ENCODE results near the gene CMIP.

DNA sequence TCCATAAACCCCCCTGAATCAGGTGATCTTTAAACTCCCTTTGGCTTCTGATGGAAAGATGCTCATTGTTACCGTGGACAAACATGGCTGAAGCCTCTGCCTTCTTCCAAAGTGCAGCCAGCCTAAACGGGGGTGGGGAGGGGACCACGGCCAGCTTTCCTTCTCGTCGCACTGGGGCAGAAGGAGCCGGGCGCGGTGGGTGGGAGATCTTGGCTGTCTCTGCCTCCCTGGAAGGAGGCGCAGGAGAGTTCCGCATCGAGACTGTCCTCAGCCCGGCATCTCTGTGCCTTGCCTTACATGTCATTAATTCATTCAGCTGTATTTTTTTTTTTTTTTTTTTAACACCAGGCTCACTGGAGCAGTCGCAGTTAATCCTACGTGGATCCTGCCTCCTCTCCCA, 171.2 kb downstream of the CMIP start:
- TF ChIP-seq, protein P1, sequence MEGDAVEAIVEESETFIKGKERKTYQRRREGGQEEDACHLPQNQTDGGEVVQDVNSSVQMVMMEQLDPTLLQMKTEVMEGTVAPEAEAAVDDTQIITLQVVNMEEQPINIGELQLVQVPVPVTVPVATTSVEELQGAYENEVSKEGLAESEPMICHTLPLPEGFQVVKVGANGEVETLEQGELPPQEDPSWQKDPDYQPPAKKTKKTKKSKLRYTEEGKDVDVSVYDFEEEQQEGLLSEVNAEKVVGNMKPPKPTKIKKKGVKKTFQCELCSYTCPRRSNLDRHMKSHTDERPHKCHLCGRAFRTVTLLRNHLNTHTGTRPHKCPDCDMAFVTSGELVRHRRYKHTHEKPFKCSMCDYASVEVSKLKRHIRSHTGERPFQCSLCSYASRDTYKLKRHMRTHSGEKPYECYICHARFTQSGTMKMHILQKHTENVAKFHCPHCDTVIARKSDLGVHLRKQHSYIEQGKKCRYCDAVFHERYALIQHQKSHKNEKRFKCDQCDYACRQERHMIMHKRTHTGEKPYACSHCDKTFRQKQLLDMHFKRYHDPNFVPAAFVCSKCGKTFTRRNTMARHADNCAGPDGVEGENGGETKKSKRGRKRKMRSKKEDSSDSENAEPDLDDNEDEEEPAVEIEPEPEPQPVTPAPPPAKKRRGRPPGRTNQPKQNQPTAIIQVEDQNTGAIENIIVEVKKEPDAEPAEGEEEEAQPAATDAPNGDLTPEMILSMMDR (IDR thresholded peaks at IDR 0.05): no peak
- TF ChIP-seq POLR2A (IDR thresholded peaks at IDR 0.05) (no peak), EP300 (IDR thresholded peaks at IDR 0.05) (no peak)
